GM12878 (cell line): ENCODE data around the gene UGT1A8. TPM values are rescaled to one million over a fixed set of nuclear protein-coding genes. Genes with fewer than 3 reads are reported as not detected.

Experiments
- ATAC-seq: fragments of 200-7000 bp; cut with Tn5 transposase; 3 replicates; pipeline ENCODE4 v1.9.1; 2020; ENCODE audit warnings: mild to moderate bottlenecking, moderate library complexity
- BruUV-seq: library from RNA; stranded (reverse); fragments of 400-500 nt; replicated peaks from 2 replicates; lab custom pipeline; 2021; lab: Mats Ljungman, UMichigan
- CTCF ChIA-PET: fragments of 300-600 bp; sonication (Branson Sonifier 250); formaldehyde crosslinking; extraction: SDS; loops from one replicate; lab custom pipeline; 2021; ENCODE audit warnings: inconsistent platforms; lab: Yijun Ruan, JAX
- POLR2A ChIA-PET: fragments of 350-600 bp; formaldehyde crosslinking; extraction: SDS; loops from one replicate; lab custom pipeline; 2021; ENCODE audit warnings: inconsistent platforms; lab: Charles Lee
- RAD21 ChIA-PET: fragments of 300-600 bp; sonication (Branson Sonifier 250); formaldehyde crosslinking; loops from one replicate; lab custom pipeline; 2023; ENCODE audit warnings: antibody characterized with exemption; ENCODE audit not compliant: unreplicated experiment; lab: Charles Lee
- SMC1A ChIA-PET: fragments of 300-600 bp; sonication (Branson Sonifier 250); formaldehyde crosslinking; loops from one replicate; lab custom pipeline; 2023; ENCODE audit not compliant: unreplicated experiment, uncharacterized antibody; lab: Charles Lee
- DNase-seq: peaks from one replicate; pipeline ENCODE4 v3.0.0-alpha.2; 2011; ENCODE audit warnings: low read depth, low spot score
- FAIRE-seq: peaks from 3 replicates; lab custom pipeline; 2011; peaks lifted over from hg19 to GRCh38; lab: Jason Lieb, UNC
- H2AFZ ChIP-seq: 2 replicates; pipeline ENCODE4 v1.6.0; 2011; ENCODE audit warnings: low read depth, low read length, control low read depth; ENCODE audit not compliant: control insufficient read depth
- H3K27ac ChIP-seq: 2 replicates; pipeline ENCODE4 v1.5.1; 2011; ENCODE audit warnings: control low read depth; ENCODE audit not compliant: control insufficient read depth, insufficient read depth
- H3K27me3 ChIP-seq, 2 experiments: replicated peaks in 1 of 2; 2 replicates each; pipeline versions ENCODE4 v1.6.0 to v1.6.1; 2011; ENCODE audit warnings: low read length in 1 of 2; ENCODE audit not compliant: control insufficient read depth in 2 of 2, insufficient read depth in 2 of 2
- H3K36me3 ChIP-seq, 2 experiments: 2 replicates each; pipeline ENCODE4 v1.5.1; 2011; ENCODE audit warnings: low read length in 1 of 2; ENCODE audit not compliant: control insufficient read depth in 2 of 2, insufficient read depth in 2 of 2
- H3K4me1 ChIP-seq: 2 replicates; pipeline ENCODE4 v1.6.1; 2011; ENCODE audit warnings: mild to moderate bottlenecking, low read length, moderate library complexity, mixed read lengths; ENCODE audit not compliant: control insufficient read depth, insufficient read depth
- H3K4me2 ChIP-seq: 2 replicates; pipeline ENCODE4 v1.6.0; 2011; ENCODE audit warnings: control low read depth; ENCODE audit not compliant: control insufficient read depth, insufficient read depth
- H3K4me3 ChIP-seq: fragments of 200-600 bp; sonication (generic); 2 replicates; pipeline ENCODE4 v1.5.1; 2016
- H3K79me2 ChIP-seq: 2 replicates; pipeline ENCODE4 v1.6.0; 2011; ENCODE audit warnings: low read length; ENCODE audit not compliant: control insufficient read depth, insufficient read depth
- H3K9ac ChIP-seq: 2 replicates; pipeline ENCODE4 v1.8.0; 2011; ENCODE audit warnings: low read length, control low read depth, mixed read lengths; ENCODE audit not compliant: control insufficient read depth, insufficient read depth
- H3K9me3 ChIP-seq: replicated peaks from 3 replicates; pipeline ENCODE4 v1.5.1; 2011; ENCODE audit warnings: mild to moderate bottlenecking, low read length; ENCODE audit not compliant: control insufficient read depth, insufficient read depth
- H4K20me1 ChIP-seq: 2 replicates; pipeline ENCODE4 v1.6.0; 2011; ENCODE audit not compliant: control insufficient read depth, insufficient read depth
- BHLHE40 ChIP-seq, 2 experiments: fragments of 450-650 bp in 1 of 2; IDR thresholded peaks; 2 replicates each; pipeline ENCODE4 v1.6.1; 2011 to 2017; ENCODE audit warnings: low read depth in 2 of 2, borderline replicate concordance in 1 of 2, improper control_type of control experiment in 1 of 2, low read length in 1 of 2, mild to moderate bottlenecking in 1 of 2
- CHD2 ChIP-seq: IDR thresholded peaks from 2 replicates; pipeline ENCODE4 v1.6.1; 2011; ENCODE audit warnings: low read depth, low read length, improper control_type of control experiment, borderline replicate concordance
- IRF4 ChIP-seq: IDR thresholded peaks from 2 replicates; pipeline ENCODE4 v1.6.1; 2011; ENCODE audit warnings: low read depth, low read length
- JUND ChIP-seq: IDR thresholded peaks from 2 replicates; pipeline ENCODE4 v1.6.1; 2012; ENCODE audit warnings: low read depth, mild to moderate bottlenecking, low read length, improper control_type of control experiment, moderate library complexity
- KAT2A ChIP-seq: conservative IDR thresholded peaks from 2 replicates; pipeline ENCODE4 v1.6.1; 2011; ENCODE audit warnings: low read depth, low read length; ENCODE audit not compliant: control insufficient read depth
- LARP7 ChIP-seq: fragments of 450-650 bp; IDR thresholded peaks from 2 replicates; pipeline ENCODE4 v1.6.1; 2017; ENCODE audit warnings: mild to moderate bottlenecking
- MEF2A ChIP-seq: IDR thresholded peaks from 2 replicates; pipeline ENCODE4 v1.6.1; 2011; ENCODE audit warnings: low read depth, mild to moderate bottlenecking, low read length, moderate library complexity; ENCODE audit not compliant: insufficient read depth
- NR2C1 ChIP-seq: fragments of 450-650 bp; IDR thresholded peaks from 2 replicates; pipeline ENCODE4 v1.6.1; 2017; ENCODE audit warnings: antibody characterized with exemption, mild to moderate bottlenecking, moderate library complexity
- RAD21 ChIP-seq: IDR thresholded peaks from 2 replicates; pipeline ENCODE4 v1.6.1; 2011; ENCODE audit warnings: mild to moderate bottlenecking, low read depth, low read length, moderate library complexity; ENCODE audit not compliant: insufficient read depth
- RCOR1 ChIP-seq: conservative IDR thresholded peaks from 2 replicates; pipeline ENCODE4 v1.6.1; 2012; ENCODE audit warnings: low read depth, low read length, improper control_type of control experiment
- RUNX3 ChIP-seq: IDR thresholded peaks from 2 replicates; pipeline ENCODE4 v1.6.1; 2012; ENCODE audit warnings: low read length, inconsistent platforms
- SMAD1 ChIP-seq: fragments of 450-650 bp; IDR thresholded peaks from 2 replicates; pipeline ENCODE4 v1.6.1; 2018; ENCODE audit warnings: mild to moderate bottlenecking, low read depth; ENCODE audit not compliant: partially characterized antibody
- TAF1 ChIP-seq: IDR thresholded peaks from 2 replicates; pipeline ENCODE4 v1.6.1; 2011; ENCODE audit warnings: mild to moderate bottlenecking, low read depth, low read length, borderline replicate concordance
- TBL1XR1 ChIP-seq: IDR thresholded peaks from 2 replicates; pipeline ENCODE4 v1.6.1; 2012; ENCODE audit warnings: low read depth, low read length, improper control_type of control experiment
- TCF3 ChIP-seq: IDR thresholded peaks from 2 replicates; pipeline ENCODE4 v1.6.1; 2012; ENCODE audit warnings: low read depth, mild to moderate bottlenecking, low read length, borderline replicate concordance; ENCODE audit not compliant: insufficient read depth
- WGBS: methylation state at CpG from one replicate; pipeline ENCODE4 v1.1.6; 2016; ENCODE audit warnings: low lambda C conversion rate; ENCODE audit not compliant: insufficient replicate concordance, insufficient coverage; ENCODE audit errors: missing lambda C conversion rate; 5-methylcytosine and 5-hydroxymethylcytosine counted together
- in situ Hi-C: fragments of 300-500 bp; cut with MboI; formaldehyde crosslinking; loops from 9 replicates; pipeline ENCODE4 v1.14.3; 2018; ENCODE audit warnings: mixed read lengths
- intact Hi-C: fragments of 100-400 bp; cut with micrococcal nuclease; formaldehyde crosslinking; loops from one replicate; pipeline ENCODE4 v1.14.2; 2022; ENCODE audit not compliant: unreplicated experiment
- polyA plus RNA-seq, 11 experiments: library from polyadenylated mRNA; depleted of rRNA in 4 of 11; unstranded in 6 of 11; stranded (reverse) in 5 of 11; fragments of >200 nt; fragmentation: Nextera tagmentation in 4 of 11; fragmentation: Illumina TruSeq in 1 of 11; extraction: Ambion mirVana in 4 of 11; extraction: Trizol in 1 of 11; gene quantifications; 1 replicate in 1 of 11; 2 replicates in 10 of 11; pipeline versions ENCODE4 v1.2.1 to v1.2.3, GENCODE V29; 2011 to 2016; ENCODE audit warnings: inconsistent platforms in 2 of 11, missing spikeins in 2 of 11, low read depth in 1 of 11
- total RNA-seq, 4 experiments: library from RNA; depleted of rRNA in 3 of 4; stranded (reverse); fragments of >200 nt in 3 of 4; fragmentation: Illumina TruSeq in 1 of 4; extraction: Trizol in 1 of 4; gene quantifications; 2 replicates each; pipeline versions ENCODE4 v1.2.1 to v1.2.3, GENCODE V29; 2013 to 2021
- TF ChIP-seq, protein P1 (sequence below): fragments of 450-650 bp; IDR thresholded peaks from 2 replicates; pipeline ENCODE4 v1.6.1; 2017; ENCODE audit warnings: low read depth, mild to moderate bottlenecking, moderate library complexity
- TF ChIP-seq, protein P2 (sequence below): IDR thresholded peaks from 2 replicates; pipeline ENCODE4 v1.6.1; 2011; ENCODE audit warnings: borderline replicate concordance, low read depth, mild to moderate bottlenecking, moderate library complexity, mixed read lengths, low read length; ENCODE audit not compliant: insufficient read depth; ENCODE audit errors: extremely low read length

UGT1A8 gene
- total and polyA plus RNA-seq, 10 of the 15 experiments (the other 5 are each of a cell fraction or from before 2014, with no cell fraction given) = not detected

DNA sequence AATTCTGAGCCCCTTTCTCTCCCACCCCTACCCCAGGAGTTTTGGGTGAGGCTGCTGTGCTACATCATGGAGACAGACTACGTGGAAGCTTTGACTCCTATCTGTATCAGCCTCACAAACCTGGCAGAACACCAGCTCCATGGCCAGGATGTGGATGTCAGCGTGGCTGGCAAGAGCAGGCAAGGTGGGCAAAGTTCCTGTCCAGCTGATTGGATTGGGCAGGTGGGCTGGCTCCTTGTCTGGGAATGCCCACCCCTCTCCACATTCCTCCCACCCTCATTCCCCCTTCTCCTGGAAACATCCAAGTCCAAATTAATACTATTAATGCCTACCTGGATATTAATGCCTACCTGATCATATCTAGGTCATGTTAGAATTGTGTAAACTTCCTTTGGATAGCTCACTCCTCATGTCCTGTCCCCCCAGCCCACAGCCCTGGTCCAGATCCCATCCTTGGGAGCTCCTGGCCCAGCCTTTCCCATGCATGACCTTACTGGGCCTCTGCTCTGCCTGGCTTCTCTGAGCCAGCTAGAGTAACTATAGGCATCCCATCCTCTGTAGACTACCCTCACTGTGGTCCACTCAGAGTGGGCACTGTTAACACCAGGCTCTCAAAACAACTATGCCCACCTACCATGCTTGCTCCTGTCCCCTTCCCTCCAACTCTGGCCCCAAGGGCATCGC, 184.8 kb downstream of the UGT1A8 start (continued):
- TF ChIP-seq, protein P1, sequence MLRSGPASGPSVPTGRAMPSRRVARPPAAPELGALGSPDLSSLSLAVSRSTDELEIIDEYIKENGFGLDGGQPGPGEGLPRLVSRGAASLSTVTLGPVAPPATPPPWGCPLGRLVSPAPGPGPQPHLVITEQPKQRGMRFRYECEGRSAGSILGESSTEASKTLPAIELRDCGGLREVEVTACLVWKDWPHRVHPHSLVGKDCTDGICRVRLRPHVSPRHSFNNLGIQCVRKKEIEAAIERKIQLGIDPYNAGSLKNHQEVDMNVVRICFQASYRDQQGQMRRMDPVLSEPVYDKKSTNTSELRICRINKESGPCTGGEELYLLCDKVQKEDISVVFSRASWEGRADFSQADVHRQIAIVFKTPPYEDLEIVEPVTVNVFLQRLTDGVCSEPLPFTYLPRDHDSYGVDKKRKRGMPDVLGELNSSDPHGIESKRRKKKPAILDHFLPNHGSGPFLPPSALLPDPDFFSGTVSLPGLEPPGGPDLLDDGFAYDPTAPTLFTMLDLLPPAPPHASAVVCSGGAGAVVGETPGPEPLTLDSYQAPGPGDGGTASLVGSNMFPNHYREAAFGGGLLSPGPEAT = no peak
- no peak for TF ChIP-seq RAD21
- TF ChIP-seq SMAD1 = no peak
- TF ChIP-seq JUND = no peak
- no peak for TF ChIP-seq TAF1
- TF ChIP-seq MEF2A = no peak
- TF ChIP-seq KAT2A = no peak

DNA sequence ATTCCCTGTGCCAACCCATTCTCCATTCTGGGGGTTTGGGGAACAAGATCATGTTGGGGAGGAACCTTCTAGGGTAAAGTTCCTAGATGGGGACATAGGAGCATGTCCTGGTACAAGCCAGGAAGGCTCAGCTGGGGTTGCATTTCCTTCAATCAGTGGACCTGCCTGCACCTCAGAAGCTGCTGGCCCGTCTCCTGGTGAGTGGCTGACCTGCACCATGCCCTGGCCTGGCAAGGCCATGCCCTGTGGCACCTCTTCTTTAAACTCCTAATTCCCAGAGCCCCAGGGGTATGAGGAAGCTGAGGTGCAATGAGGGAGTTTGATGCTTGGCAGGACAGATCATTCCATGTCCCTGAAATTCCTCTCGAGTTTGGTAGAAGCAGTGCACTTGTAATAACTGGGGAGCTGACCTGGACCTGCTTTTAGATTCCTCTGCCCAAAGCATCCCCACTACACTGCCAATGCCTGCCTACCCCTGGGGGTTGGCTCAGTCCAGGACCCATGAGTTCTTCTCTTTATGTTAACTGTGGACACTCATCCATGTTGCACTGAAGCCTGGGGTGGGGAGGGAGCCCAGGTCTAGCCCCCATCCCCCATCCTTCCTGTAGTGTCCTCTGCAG, 186.0 kb downstream of the UGT1A8 start:
- no peak for DNase-seq
- CTCF ChIA-PET = no interaction called here
- intact Hi-C loops = no loop called here
- H4K20me1 ChIP-seq = no peaks in the 10 kb centered on the region
- RAD21 ChIA-PET = no interaction called here
- H3K27me3 ChIP-seq = no peaks in the 10 kb centered on the region; a peak in 1 of 4 replicates
- SMC1A ChIA-PET = no interaction called here
- H3K36me3 ChIP-seq = no peaks in the 10 kb centered on the region
- H3K9ac ChIP-seq = no peak overlapping the region
- no peaks in the 10 kb centered on the region for H3K79me2 ChIP-seq
- 3% methylated on average over 2 of the region's 2 CpGs for WGBS
- BruUV-seq = no TSS peak
- no peak for FAIRE-seq
- in situ Hi-C loops = no loop called here
- H3K4me2 ChIP-seq = no peak overlapping the region
- H3K27ac ChIP-seq = no peak overlapping the region
- H2AFZ ChIP-seq = no peak overlapping the region
- POLR2A ChIA-PET = no interaction called here
- no peak for ATAC-seq
- H3K4me3 ChIP-seq = no peak overlapping the region
- no peaks in the 10 kb centered on the region for H3K4me1 ChIP-seq
- TF ChIP-seq TAF1 (no peak), IRF4 (no peak), BHLHE40 (IDR thresholded peaks at IDR 0.05; ENCODE audit: borderline replicate concordance in 1 of 2, low read depth in 2 of 2, low read length in 1 of 2) (no peak), RUNX3 (no peak), TBL1XR1 (no peak), LARP7 (no peak), CHD2 (no peak), NR2C1 (no peak), TCF3 (no peak), RCOR1 (no peak)
- TF ChIP-seq, protein P2, sequence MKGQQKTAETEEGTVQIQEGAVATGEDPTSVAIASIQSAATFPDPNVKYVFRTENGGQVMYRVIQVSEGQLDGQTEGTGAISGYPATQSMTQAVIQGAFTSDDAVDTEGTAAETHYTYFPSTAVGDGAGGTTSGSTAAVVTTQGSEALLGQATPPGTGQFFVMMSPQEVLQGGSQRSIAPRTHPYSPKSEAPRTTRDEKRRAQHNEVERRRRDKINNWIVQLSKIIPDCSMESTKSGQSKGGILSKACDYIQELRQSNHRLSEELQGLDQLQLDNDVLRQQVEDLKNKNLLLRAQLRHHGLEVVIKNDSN = no peak
- TF ChIP-seq, protein P1 = no peak
- no peaks in the 10 kb centered on the region for H3K9me3 ChIP-seq
